HG03457 (cell line): Measurements from ENCODE around the gene KCP.
"Not testable (repeated sequence)": the region's sequence is repeated elsewhere in the genome, so short reads cannot be mapped to it uniquely, and the experiment has no call there.

Experiments
- ATAC-seq: cut with Tn5 transposase; IDR thresholded peaks from one replicate; pipeline ENCODE4 v1.9.1; 2021; ENCODE audit warnings: moderate number of reproducible peaks; ENCODE audit not compliant: unreplicated experiment

KCP gene

GRCh38 chr7:128910569-128910945 lies at the start of gene KCP:
Gene KCP (minus strand): TSS chr7:128910709. CDS start chr7:128910676, 33 bp downstream.
- no peak for ATAC-seq

GRCh38 chr7:128959296-128959695 lies 48.8 kb upstream of the KCP start:
- no peak for ATAC-seq

DNA sequence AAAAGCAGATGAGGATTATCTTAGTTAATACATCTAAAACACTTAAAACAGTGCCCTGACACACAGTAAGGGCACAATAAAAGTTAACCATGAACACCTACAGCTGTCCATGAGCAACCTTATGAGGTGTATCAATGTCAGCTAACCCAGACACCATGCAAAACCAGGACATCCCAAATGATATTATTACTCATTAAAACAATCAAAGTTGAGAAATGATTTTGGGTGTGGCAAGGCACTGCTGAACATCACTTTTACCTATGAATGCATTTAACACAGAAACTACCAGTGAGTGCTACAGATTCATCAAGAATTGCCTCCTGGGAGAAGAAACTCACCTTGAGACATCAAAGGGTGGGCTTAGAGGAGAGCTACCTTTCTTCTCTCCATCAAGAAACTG lies 45.5 kb upstream of the KCP start:
- ATAC-seq, result no peak

GRCh38 chr7:128954830-128955802 lies 44.6 kb upstream of the KCP start:
- no peak for ATAC-seq

GRCh38 chr7:128954150-128954549 lies 43.6 kb upstream of the KCP start:
- ATAC-seq, result no peak

DNA sequence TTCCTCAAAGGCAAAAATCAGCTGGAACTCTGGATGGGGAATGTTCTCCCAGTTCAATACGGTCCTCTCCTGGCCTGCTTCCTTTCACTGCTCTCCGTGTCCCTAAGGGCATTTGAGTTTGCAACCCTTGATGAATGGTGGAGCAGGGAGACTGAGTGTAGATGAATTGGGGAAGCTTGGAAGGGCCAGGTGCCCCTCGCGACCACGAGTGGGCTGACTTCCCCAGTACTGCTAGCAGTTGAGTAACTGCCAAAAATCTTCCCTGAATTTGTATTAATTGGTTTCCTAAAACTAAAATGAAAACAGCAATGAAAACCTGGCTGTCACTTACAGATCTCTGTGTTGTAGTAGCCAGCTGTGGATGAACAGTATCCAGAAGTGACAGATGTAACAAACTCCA lies 40.8 kb upstream of the KCP start:
- no peak for ATAC-seq

DNA sequence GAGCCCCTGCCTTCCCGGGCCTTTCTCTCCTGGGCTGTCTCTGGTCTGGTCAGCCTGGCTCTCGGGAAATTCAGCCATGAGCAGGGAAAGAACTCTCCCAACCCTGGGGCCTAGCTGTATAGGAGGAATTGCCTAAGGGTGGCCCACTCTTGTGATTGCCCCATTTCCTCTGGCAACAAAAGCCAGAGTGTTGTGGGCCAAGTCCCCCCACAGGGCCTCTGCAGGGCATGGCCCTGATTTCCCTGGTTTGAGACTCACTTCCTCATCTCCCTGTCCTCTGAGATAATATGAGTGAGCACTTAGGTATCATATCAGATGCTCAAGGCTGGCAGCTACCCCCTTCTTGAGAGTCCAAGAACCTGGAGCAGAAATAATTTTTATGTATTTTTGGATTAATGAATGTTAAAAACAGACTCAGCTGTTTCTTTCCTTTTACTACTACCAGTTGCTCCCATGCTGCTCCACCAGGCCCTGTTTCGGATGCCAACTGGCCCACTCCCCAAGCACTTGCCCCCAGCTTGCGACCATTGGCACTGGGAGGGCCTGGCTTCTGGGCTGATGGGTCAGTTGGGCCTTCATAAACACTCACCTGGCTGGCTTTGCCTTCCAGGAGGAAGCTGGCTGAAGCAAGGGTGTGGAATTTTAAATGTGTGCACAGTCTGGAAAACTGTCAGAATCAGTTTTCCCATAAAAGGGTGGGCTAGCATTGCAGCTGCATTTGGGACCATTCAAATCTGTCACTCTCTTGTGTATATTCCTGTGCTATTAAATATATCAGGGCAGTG lies 38.7 kb upstream of the KCP start:
- no peak for ATAC-seq

GRCh38 chr7:128948312-128948973 lies 37.9 kb upstream of the KCP start:
- ATAC-seq, result no peak

GRCh38 chr7:128947854-128948253 lies 37.3 kb upstream of the KCP start:
- no peak for ATAC-seq

- no peak for ATAC-seq
Measured at GRCh38 chr7:128946936-128947830, 36.7 kb upstream of the KCP start.

- no peak for ATAC-seq
Measured at GRCh38 chr7:128945668-128946366, 35.3 kb upstream of the KCP start.

DNA sequence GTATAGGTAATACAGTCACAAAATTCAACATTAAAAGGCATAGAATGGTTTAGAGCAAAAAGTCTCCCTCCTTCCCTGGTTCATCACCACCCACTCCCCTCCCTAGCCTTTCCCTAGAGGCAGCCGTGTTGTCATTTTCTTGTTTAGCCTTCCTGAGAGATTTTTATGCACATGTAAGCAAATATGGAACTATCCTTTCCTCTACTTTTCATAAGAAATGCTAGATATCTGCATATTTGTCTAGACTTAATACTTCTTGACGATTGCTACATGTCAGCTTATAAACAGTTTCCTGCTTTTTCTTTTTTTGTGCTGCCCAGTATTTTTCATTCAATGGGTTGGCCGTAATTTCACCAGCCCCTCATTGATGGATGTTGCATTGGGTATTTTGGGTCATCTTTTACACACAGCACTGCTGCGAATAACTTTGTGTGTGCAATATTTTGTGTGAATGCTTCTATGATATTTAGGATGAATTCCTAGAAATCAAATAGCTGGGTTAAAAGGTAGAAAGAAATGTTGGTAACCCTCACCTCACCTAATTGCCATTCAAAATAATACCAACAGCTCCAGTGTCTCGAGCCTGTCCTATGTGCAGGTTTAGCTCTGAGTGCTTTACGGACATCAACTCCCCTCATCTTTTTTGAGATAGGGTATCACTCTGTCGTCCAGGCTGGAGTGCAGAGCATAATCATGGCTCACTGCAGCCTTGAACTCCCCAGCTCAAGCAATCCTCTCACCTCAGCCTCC lies 34.2 kb upstream of the KCP start:
- ATAC-seq, result no peak

DNA sequence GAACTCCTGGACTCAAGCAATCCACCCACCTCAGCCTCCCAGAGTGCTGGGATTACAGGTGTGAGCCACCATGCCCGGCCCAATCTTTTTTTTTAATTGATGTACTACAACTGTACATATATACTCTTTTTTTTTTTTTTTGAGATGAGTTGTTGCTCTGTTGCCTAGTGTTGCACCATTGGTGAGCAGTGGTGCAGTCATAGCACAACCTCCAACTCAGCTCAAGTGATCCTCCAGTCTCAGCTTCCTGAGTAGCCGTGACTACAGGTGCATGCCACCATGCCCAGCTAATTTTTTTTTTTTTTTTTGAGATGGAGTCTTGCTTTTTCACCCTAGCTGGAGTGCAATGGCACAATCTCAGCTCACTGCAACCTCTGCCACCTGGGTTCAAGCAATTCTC lies 32.7 kb upstream of the KCP start:
- ATAC-seq, result not testable (repeated sequence)

DNA sequence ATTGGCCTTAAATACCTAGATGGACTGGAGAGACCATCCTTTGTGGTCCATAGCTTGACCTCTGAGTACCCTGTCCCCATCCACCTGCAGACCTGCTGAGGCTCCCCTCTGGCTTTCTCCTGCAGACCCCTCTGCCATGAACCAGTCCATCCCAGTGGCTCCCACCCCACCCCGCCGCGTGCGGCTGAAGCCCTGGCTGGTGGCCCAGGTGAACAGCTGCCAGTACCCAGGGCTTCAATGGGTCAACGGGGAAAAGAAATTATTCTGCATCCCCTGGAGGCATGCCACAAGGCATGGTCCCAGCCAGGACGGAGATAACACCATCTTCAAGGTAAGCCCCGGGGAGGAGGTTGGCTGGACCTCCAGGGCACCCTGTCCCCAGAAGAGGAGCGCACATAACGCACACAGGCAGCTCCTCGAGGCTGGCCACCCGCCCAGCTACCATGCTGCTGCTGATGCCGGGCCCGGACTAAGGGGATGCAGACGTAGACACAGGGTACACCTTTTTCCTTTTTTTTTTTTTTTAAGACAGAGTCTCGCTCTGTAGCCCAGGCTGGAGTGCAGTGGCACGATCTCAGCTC lies 31.5 kb upstream of the KCP start:
- ATAC-seq, result no peak

DNA sequence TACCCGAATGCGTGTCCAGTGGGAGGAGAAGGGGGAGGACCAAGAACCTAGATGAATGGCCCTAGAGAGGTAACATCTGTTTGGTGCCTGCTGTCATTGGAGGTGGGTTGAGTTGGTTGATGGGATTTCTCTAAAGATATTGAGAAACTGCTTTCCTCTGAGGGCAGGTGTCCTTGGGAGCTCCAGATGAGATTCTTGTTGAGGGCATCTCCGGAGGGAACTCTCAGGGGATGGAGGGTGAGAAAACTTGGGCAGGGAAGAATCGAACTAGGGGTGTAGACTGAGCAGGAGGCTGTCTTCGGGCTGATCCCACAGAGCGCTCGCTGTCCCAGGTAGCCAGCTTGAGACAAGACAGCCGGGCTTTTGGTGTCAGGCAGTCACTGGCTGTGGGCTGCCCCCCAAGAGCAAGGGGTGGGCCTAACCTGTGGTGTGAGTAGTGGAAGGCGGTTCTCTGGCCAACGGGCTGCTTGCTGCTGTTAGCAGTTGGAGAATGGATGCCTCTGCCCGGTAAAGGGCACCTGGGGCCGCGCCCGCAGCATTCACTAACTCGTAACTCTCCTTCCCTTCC lies 30.9 kb upstream of the KCP start:
- ATAC-seq, result no peak

GRCh38 chr7:128940494-128941322 lies 30.2 kb upstream of the KCP start:
- no peak for ATAC-seq

- ATAC-seq, result no peak
Measured at GRCh38 chr7:128939861-128940410, 29.4 kb upstream of the KCP start.
